Measurements from ENCODE around the gene SKAP1.

- TF ChIP-seq CTCF (IDR thresholded peaks at IDR 0.05) (no peak), POLR2A (IDR thresholded peaks at IDR 0.05) (no peak)
Observed at GRCh38 chr17:48283907-48284306, 146.1 kb downstream of the SKAP1 start.

Data from heart left ventricle (tissue), 13 donors.